Stimulated activated CD8-positive, alpha-beta memory T cell treated with anti-CD3 and anti-CD28 coated beads, Interleukin-7, amount 100 ng/mL, for 24 hours (primary cell): ENCODE data around the gene DGKD.
"Not testable (repeated sequence)": the region's sequence is repeated elsewhere in the genome, so short reads cannot be mapped to it uniquely, and the experiment has no call there.

Experiments used
- DNase-seq: peaks from one replicate; pipeline ENCODE4 v3.0.0-alpha.2; 2020; ENCODE audit warnings: low read depth

DGKD gene

GRCh38 chr2:233385489-233386044, 31.3 kb downstream of the DGKD start:
- DNase-seq: no peak

GRCh38 chr2:233386382-233387041, 32.2 kb downstream of the DGKD start:
- no peak for DNase-seq

- no peak for DNase-seq
These were observed 32.9 kb downstream of the DGKD start for GRCh38 chr2:233387225-233387624.

GRCh38 chr2:233387667-233388528, 33.6 kb downstream of the DGKD start:
- DNase-seq: no peak

GRCh38 chr2:233389601-233390125, 35.4 kb downstream of the DGKD start:
- no peak for DNase-seq

GRCh38 chr2:233395687-233396086, 41.4 kb downstream of the DGKD start:
- DNase-seq: no peak

- DNase-seq: not testable (repeated sequence)
These were observed 42.7 kb downstream of the DGKD start for GRCh38 chr2:233396726-233397665.

- DNase-seq: no peak
These were observed 45.3 kb downstream of the DGKD start for GRCh38 chr2:233399306-233400225.

- no peak for DNase-seq
These were observed 46.0 kb downstream of the DGKD start for GRCh38 chr2:233400341-233400740.

- DNase-seq: no peak
These were observed 46.7 kb downstream of the DGKD start for GRCh38 chr2:233400961-233401360.

- DNase-seq: no peak
These were observed 48.1 kb downstream of the DGKD start for GRCh38 chr2:233402346-233402745.

- no peak for DNase-seq
These were observed 48.5 kb downstream of the DGKD start for GRCh38 chr2:233402789-233403188.

- DNase-seq: no peak
These were observed 49.9 kb downstream of the DGKD start for GRCh38 chr2:233404222-233404621.

- no peak for DNase-seq
These were observed 52.6 kb downstream of the DGKD start for GRCh38 chr2:233406865-233407264.

GRCh38 chr2:233407771-233408181, 53.5 kb downstream of the DGKD start:
- DNase-seq: no peak

- DNase-seq: no peak
These were observed 54.3 kb downstream of the DGKD start for GRCh38 chr2:233408366-233409285.

- no peak for DNase-seq
These were observed 55.1 kb downstream of the DGKD start for GRCh38 chr2:233409286-233409991.

GRCh38 chr2:233410196-233410760, 56.0 kb downstream of the DGKD start:
- DNase-seq: no peak

GRCh38 chr2:233411162-233411561, 56.9 kb downstream of the DGKD start:
- no peak for DNase-seq
